ENCODE measurements around the gene LINC00237.

LINC00237 gene

GRCh38 chr20:21092806-21093205 lies 13.4 kb downstream of the LINC00237 start:
- DNase-seq, result no peak

GRCh38 chr20:21090721-21091120 lies 15.4 kb downstream of the LINC00237 start:
- DNase-seq, result no peak

GRCh38 chr20:21090111-21090618 lies 16.0 kb downstream of the LINC00237 start:
- DNase-seq, result no peak

- DNase-seq, result peak; percentile 66
Measured at GRCh38 chr20:21089391-21089790, 16.8 kb downstream of the LINC00237 start.

- DNase-seq, result no peak
Measured at GRCh38 chr20:21087862-21088540, 18.2 kb downstream of the LINC00237 start.

GRCh38 chr20:21083825-21084325 lies 22.3 kb downstream of the LINC00237 start:
- no peak for DNase-seq

- DNase-seq, result no peak
Measured at GRCh38 chr20:21082584-21082983, 23.6 kb downstream of the LINC00237 start.

- DNase-seq, result no peak
Measured at GRCh38 chr20:21077809-21078345, 28.3 kb downstream of the LINC00237 start.

GRCh38 chr20:21076073-21076472 lies 30.1 kb downstream of the LINC00237 start:
- no peak for DNase-seq

- no peak for DNase-seq
Measured at GRCh38 chr20:21075471-21075870, 30.7 kb downstream of the LINC00237 start.

- DNase-seq, result no peak
Measured at GRCh38 chr20:21074605-21075336, 31.4 kb downstream of the LINC00237 start.

- no peak for DNase-seq
Measured at GRCh38 chr20:21067255-21067654, 38.9 kb downstream of the LINC00237 start.

- DNase-seq, result no peak
Measured at GRCh38 chr20:21064924-21065323, 41.2 kb downstream of the LINC00237 start.

- DNase-seq, result no peak
Measured at GRCh38 chr20:21063276-21063675, 42.9 kb downstream of the LINC00237 start.

GRCh38 chr20:21053002-21053762 lies 53.0 kb downstream of the LINC00237 start:
- peak; percentile 85 for DNase-seq

- DNase-seq, result no peak
Measured at GRCh38 chr20:21052686-21053001, 53.5 kb downstream of the LINC00237 start.

- DNase-seq, result no peak
Measured at GRCh38 chr20:21052241-21052640, 53.9 kb downstream of the LINC00237 start.

GRCh38 chr20:21050710-21051109 lies 55.4 kb downstream of the LINC00237 start:
- no peak for DNase-seq

GRCh38 chr20:21049305-21049828 lies 56.8 kb downstream of the LINC00237 start:
- no peak for DNase-seq

- DNase-seq, result no peak
Measured at GRCh38 chr20:21048841-21049273, 57.3 kb downstream of the LINC00237 start.

- no peak for DNase-seq
Measured at GRCh38 chr20:21047981-21048380, 58.2 kb downstream of the LINC00237 start.

GRCh38 chr20:21046413-21047070 lies 59.6 kb downstream of the LINC00237 start:
- no peak for DNase-seq
